Measurements from ENCODE around the gene TSR1. TPM values are rescaled to one million over a fixed set of nuclear protein-coding genes. Genes with fewer than 3 reads are reported as not detected.
"Not testable (repeated sequence)": the region's sequence is repeated elsewhere in the genome, so short reads cannot be mapped to it uniquely, and the experiment has no call there.

Gene TSR1
- total RNA-seq, 1 donor from 2014 or later = 40.6 TPM

- Mint-ChIP-seq H3K9me3 (no peaks in the 10 kb centered on the region), H3K27ac (no peak overlapping the region), H3K36me3 (peaks cover 21% of the 10 kb centered on the region), H3K4me1 (no peaks in the 10 kb centered on the region), H3K4me3 (no peak overlapping the region), H3K27me3 (ENCODE audit: low read depth) (no peaks in the 10 kb centered on the region)
- DNase-seq (ENCODE audit: low spot score in 2 of 2, unreplicated experiment in 2 of 2) = no peak
- no peak for TF ChIP-seq CTCF (IDR thresholded peaks at IDR 0.05; ENCODE audit: unreplicated experiment)
Measured at GRCh38 chr17:2317796-2318195, 18.5 kb downstream of the TSR1 start.

GRCh38 chr17:2316916-2317205 lies 19.4 kb downstream of the TSR1 start:
- H3K36me3 Mint-ChIP-seq = peaks cover 16% of the 10 kb centered on the region
- not testable (repeated sequence) for H3K27ac Mint-ChIP-seq; H3K4me1 Mint-ChIP-seq; H3K9me3 Mint-ChIP-seq; H3K4me3 Mint-ChIP-seq; DNase-seq (ENCODE audit: low spot score in 2 of 2, unreplicated experiment in 2 of 2); H3K27me3 Mint-ChIP-seq (ENCODE audit: low read depth)

GRCh38 chr17:2312736-2313135 lies 23.5 kb downstream of the TSR1 start:
- H3K27ac Mint-ChIP-seq = no peak overlapping the region
- peaks cover 7% of the 10 kb centered on the region for H3K4me1 Mint-ChIP-seq
- no peak for TF ChIP-seq CTCF (IDR thresholded peaks at IDR 0.05; ENCODE audit: unreplicated experiment)
- no peaks in the 10 kb centered on the region for H3K27me3 Mint-ChIP-seq (ENCODE audit: low read depth)
- H3K36me3 Mint-ChIP-seq = peaks cover 6% of the 10 kb centered on the region
- H3K4me3 Mint-ChIP-seq = no peak overlapping the region
- no peak for DNase-seq (ENCODE audit: low spot score in 2 of 2, unreplicated experiment in 2 of 2)
- H3K9me3 Mint-ChIP-seq = no peaks in the 10 kb centered on the region

- TF ChIP-seq CTCF (IDR thresholded peaks at IDR 0.05; ENCODE audit: unreplicated experiment) = no peak
- Mint-ChIP-seq H3K36me3 (peaks cover 2% of the 10 kb centered on the region), H3K27ac (peak overlapping the region; percentile 14), H3K9me3 (no peaks in the 10 kb centered on the region), H3K4me1 (peaks cover 13% of the 10 kb centered on the region), H3K27me3 (ENCODE audit: low read depth) (no peaks in the 10 kb centered on the region), H3K4me3 (no peak overlapping the region)
- no peak for DNase-seq (ENCODE audit: low spot score in 2 of 2, unreplicated experiment in 2 of 2)
Measured at GRCh38 chr17:2309338-2310154, 26.7 kb downstream of the TSR1 start.

GRCh38 chr17:2304931-2305330 lies 31.3 kb downstream of the TSR1 start:
- TF ChIP-seq CTCF (IDR thresholded peaks at IDR 0.05; ENCODE audit: unreplicated experiment) = no peak
- no peak for DNase-seq (ENCODE audit: low spot score in 2 of 2, unreplicated experiment in 2 of 2)
- Mint-ChIP-seq H3K4me1 (peaks cover 31% of the 10 kb centered on the region), H3K27me3 (ENCODE audit: low read depth) (no peaks in the 10 kb centered on the region), H3K36me3 (peaks cover 7% of the 10 kb centered on the region), H3K27ac (peak overlapping the region; percentile 18), H3K4me3 (peak overlapping the region; percentile 56), H3K9me3 (no peaks in the 10 kb centered on the region)

- H3K9me3 Mint-ChIP-seq = no peaks in the 10 kb centered on the region
- peaks cover 12% of the 10 kb centered on the region for H3K36me3 Mint-ChIP-seq
- H3K27me3 Mint-ChIP-seq (ENCODE audit: low read depth) = no peaks in the 10 kb centered on the region
- no peak for TF ChIP-seq CTCF (IDR thresholded peaks at IDR 0.05; ENCODE audit: unreplicated experiment)
- peak within 1 kb of the TSS; percentile 89 for H3K27ac Mint-ChIP-seq
- peaks cover 25% of the 10 kb centered on the region for H3K4me1 Mint-ChIP-seq
- peak within 1 kb of the TSS; percentile 84 for H3K4me3 Mint-ChIP-seq
- DNase-seq (ENCODE audit: low spot score in 2 of 2, unreplicated experiment in 2 of 2) = peak; percentile 92 to 93
Measured at GRCh38 chr17:2303204-2304188, 32.8 kb downstream of the TSR1 start, which contains the start of the genes SMG6 and SRR. TSS of gene SMG6 (minus strand) at chr17:2303785. CDS start at chr17:2303720, 65 bp downstream. TSS of gene SRR (plus strand) at chr17:2303950. CDS start at chr17:2315561, 11,611 bp downstream.
